Right cardiac atrium (tissue), 5 donors: ENCODE measurements around the gene HES4. TPM values are rescaled to one million over a fixed set of nuclear protein-coding genes. Genes with fewer than 3 reads are reported as not detected.

Source experiments
- ATAC-seq, 2 donors: fragments of 200-7000 bp; cut with Tn5 transposase; one replicate each; pipeline versions ENCODE4 v1.8.0 to v1.9.1; 2020; ENCODE audit warnings: moderate library complexity in 2 of 2, mild to moderate bottlenecking in 1 of 2
- DNase-seq, 3 donors: peaks; one replicate each; pipeline ENCODE4 v3.0.0-alpha.2; 2020
- H3K27ac ChIP-seq: one replicate; pipeline ENCODE4 v1.5.1; 2013; ENCODE audit warnings: mild to moderate bottlenecking, low read length, control low read depth, moderate library complexity
- H3K27me3 ChIP-seq: one replicate; pipeline ENCODE4 v1.6.1; 2013; ENCODE audit not compliant: control insufficient read depth, insufficient read depth
- H3K4me1 ChIP-seq: one replicate; pipeline ENCODE4 v1.6.1; 2013; ENCODE audit warnings: low read length; ENCODE audit not compliant: control insufficient read depth, insufficient read depth
- H3K4me3 ChIP-seq: one replicate; pipeline ENCODE4 v1.5.1; 2013; ENCODE audit warnings: low read length, control low read depth
- H3K9me3 ChIP-seq: one replicate; pipeline ENCODE4 v1.6.1; 2013; ENCODE audit warnings: low read length; ENCODE audit not compliant: control insufficient read depth
- WGBS: extraction: QIAGEN DNeasy Blood & Tissue Kit; methylation state at CpG from one replicate; pipeline ENCODE4 v1.1.7; 2013; 5-methylcytosine and 5-hydroxymethylcytosine counted together
- intact Hi-C, 4 donors: fragments of 100-400 bp; cut with DNase I; formaldehyde crosslinking; loops; one replicate each; pipeline versions ENCODE4 v1.11.0 to v1.14.0; 2022 to 2023
- polyA plus RNA-seq: library from polyadenylated mRNA; stranded (reverse); fragments of 200-250 nt; gene quantifications from one replicate; pipeline ENCODE4 v1.2.3, GENCODE V29; 2013
- total RNA-seq, 4 donors: library from RNA; stranded (reverse); fragmentation: NEBNext Ultra II Directional; extraction: Animal tissue kit (Norgen Biotek cat#: 25700); gene quantifications; one replicate each; pipeline ENCODE4 v1.2.1, GENCODE V29; 2021
- donor health status: healthy with polysubstance abuse.
- donor health status: DM: no; HTN: yes; CAD: no.
- donor health status: DM: no; HTN: no; CAD: no.
- donor health status: DM: no; HTN: yes; CAD: no; lungs with severe emphysema.
- donor health status: DM: yes; HTN: yes; CAD: no.

HES4 gene
- total and polyA plus RNA-seq, 5 donors: 25.7 to 62.5 (median 38.2) TPM

DNA sequence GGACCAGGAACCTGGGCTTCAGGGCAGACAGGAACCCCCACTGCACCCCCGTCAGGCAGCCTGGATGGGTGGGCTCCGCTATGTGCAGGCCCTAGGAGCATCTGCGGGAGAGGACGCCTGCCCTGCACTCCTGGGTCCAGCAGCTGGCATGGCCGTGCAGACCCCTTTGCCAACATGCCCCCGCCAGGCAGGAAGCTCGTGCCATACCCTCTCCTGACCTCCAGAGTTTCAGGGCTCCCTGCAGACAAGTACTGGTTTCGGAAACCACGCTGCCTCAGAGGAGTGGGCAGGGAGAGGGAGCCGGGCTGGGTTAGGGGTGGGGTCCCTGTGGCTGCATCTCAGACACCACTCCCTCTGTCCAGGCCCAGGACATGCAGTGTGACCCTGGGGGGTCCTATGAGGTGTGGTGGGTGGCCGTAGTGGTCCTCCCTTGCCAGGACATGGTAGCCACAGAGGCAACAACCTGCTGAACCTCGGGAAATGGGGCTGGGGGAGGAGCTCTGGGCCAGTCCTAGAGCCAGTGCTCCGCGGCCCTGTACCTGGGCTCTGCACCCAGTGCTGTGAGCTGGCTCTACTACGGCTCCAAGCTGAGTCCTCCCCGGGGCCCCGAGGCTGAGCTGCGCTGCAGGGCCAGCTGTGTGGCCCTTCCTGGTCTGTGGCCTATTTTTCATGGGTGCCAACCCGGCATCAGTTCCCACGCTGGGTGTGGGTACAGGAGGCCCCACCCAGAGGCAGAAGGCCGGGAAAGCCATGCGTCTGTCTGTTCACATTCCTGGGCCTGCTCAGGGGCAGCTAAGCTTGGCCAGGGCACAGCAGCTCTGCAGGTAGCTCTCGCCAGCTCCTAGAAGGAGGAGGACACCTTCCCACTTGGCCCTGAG is 32.2 kb downstream of the HES4 start:
- WGBS: 77% methylated on average over 23 of the region's 23 CpGs
- Histone ChIP-seq H3K27me3 (no peaks in the 10 kb centered on the region), H3K4me3 (no peak overlapping the region), H3K27ac (no peak overlapping the region), H3K9me3 (no peaks in the 10 kb centered on the region), H3K4me1 (no peaks in the 10 kb centered on the region)
- DNase-seq: peak in 2 of 3 donors; percentile 50 to 55
- intact Hi-C loops: no loop called here
- ATAC-seq: no peak

DNA sequence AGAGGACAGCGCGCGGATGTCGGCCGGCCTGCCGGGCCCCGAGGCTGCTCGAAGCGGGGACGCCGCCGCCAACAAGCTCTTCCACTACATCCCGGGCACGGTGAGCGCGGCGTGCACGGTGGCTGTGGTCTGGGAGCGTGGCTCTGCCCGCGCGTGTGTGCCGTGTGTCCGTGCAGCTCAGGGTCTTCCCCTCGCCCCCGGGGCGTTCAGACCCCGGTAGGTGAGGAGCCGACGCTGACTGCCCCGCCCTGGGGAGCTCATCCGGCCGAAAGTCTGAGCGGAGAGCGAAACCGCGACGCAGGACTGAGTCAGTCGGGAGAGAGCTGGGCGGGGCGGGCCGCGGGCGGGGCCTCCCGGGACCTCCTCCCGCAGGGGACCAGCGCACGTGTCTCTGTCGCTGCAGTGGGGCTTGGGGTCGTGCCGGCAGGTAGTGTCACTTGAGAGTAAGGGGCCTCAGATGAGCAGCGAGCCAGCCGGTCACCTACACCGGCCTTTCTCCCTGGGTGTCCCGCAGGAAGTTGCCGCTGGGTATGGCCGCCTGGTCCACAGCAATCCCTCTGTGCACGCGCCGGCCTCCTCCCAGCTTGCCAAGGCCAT is 33.1 kb downstream of the HES4 start:
- WGBS: under 1% methylated on average over 60 of the region's 60 CpGs
- DNase-seq (peak; percentile 72 to 89 (median 82)), ATAC-seq (peak; percentile 63 to 70)
- no peak overlapping the region for H3K27ac ChIP-seq
- H3K27me3 ChIP-seq: no peaks in the 10 kb centered on the region
- no peaks in the 10 kb centered on the region for H3K9me3 ChIP-seq
- H3K4me3 ChIP-seq: peak overlapping the region; percentile 49
- H3K4me1 ChIP-seq: no peaks in the 10 kb centered on the region
- intact Hi-C loops: no loop called here

DNA sequence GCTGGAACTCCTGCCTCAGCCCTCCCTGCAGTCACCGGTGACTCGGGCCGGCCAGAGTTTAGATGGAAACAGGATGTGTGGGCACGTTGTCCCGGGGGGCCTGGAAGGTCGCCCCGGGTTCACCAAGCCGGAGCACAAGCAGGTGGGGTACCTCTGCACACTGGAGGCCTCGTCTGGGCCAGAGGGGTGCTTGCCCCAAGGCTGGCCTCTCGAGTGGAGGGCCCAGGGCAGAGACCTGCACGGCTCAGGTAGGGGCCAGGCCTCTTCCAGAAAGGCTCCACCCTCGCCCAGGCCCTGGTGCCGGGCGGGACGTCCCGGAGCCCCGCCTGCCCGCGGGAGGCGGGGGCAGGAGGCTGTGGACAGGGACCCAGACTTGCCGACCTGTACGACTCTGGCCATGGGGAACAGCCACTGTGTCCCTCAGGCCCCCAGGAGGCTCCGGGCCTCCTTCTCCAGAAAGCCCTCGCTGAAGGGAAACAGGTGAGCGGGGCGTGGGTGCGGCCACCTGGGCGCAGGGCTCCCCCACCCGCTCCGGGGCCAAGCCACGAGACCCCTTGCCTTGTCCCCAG is 33.7 kb downstream of the HES4 start, which contains the start of gene PLEKHN1:
PLEKHN1 (plus strand) TSS at position 348 of the 569 bp plus-strand sequence; CDS start at position 398, 50 bp downstream.
- ATAC-seq (peak; percentile 19 to 27), DNase-seq (peak in 2 of 3 donors; percentile 45 to 69)
- intact Hi-C loops: no loop called here
- 13% methylated on average over 31 of the region's 31 CpGs for WGBS
- Histone ChIP-seq H3K27me3 (no peaks in the 10 kb centered on the region), H3K9me3 (no peaks in the 10 kb centered on the region), H3K4me3 (peak within 1 kb of the TSS; percentile 49), H3K27ac (no peak within 1 kb of the TSS), H3K4me1 (no peaks in the 10 kb centered on the region)

DNA sequence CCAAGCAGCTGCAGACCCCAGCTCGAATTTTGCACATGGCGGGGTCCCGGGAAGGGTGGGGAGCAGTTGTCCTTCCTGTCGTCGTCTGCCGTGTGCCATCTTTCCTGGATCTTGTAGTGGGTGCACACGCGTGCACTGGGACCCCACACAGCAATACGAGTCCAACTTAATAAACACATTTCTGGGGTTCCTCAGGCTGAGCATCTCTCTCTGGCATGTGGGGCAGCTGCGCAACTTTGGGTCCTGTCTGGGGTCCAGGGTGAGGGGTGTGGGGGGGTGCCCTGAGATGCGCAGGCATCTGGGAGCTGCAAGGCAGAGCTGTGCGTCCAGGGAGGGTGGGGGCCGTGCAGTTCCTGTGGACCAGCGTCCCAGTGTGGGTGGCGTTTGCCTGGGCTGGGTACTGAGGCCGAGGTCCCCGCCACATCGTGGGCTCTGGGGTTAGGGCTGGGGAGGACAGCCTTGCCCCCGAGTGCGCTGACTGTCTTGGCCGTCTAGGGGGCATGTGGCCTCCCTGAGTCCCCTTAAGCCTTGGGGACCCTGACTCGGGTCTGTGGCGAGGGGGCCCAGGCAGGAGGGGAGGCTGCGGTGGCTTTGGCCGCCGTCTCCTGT is 34.3 kb downstream of the HES4 start:
- intact Hi-C loops: no loop called here
- Histone ChIP-seq H3K4me1 (no peaks in the 10 kb centered on the region), H3K9me3 (no peaks in the 10 kb centered on the region), H3K4me3 (no peak overlapping the region), H3K27me3 (no peaks in the 10 kb centered on the region), H3K27ac (no peak overlapping the region)
- 82% methylated on average over 26 of the region's 26 CpGs for WGBS
- DNase-seq (peak; percentile 20 to 54 (median 37)), ATAC-seq (no peak)

DNA sequence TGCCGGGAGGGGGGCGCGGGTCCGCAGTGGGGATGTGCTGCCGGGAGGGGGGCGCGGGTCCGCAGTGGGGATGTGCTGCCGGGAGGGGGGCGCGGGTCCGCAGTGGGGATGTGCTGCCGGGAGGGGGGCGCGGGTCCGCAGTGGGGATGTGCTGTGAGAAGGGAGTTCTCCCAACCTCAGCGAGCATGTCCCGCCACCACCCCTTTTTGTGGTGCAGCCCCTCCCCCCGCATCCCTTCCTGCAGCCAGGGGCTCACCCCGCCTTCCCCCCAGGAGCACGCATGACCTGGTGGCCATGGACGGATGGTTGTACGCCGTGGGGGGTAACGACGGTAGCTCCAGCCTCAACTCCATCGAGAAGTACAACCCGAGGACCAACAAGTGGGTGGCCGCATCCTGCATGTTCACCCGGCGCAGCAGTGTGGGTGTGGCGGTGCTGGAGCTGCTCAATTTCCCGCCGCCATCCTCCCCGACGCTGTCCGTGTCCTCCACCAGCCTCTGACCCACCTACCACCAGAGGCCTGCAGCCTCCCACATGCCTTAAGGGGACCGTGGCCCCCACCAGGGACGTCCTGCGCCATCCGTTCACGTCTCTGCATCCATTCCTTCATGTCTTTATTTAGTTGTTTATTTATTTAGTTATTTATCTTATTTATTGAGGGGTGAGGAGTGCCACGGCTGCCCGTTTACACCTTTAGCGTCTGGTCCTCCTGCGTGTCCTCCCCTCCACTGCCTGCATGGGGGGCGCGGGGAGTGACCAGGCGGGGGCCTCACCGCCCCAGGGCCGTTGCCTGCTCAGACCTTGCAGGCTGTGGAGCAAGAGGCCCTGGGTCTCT is 35.0 kb downstream of the HES4 start:
- Histone ChIP-seq H3K27me3 (no peaks in the 10 kb centered on the region), H3K4me1 (no peaks in the 10 kb centered on the region), H3K27ac (no peak overlapping the region), H3K4me3 (no peak overlapping the region), H3K9me3 (no peaks in the 10 kb centered on the region)
- intact Hi-C loops: no loop called here
- DNase-seq (peak in 2 of 3 donors; percentile 37 to 38), ATAC-seq (no peak)
- WGBS: 92% methylated on average over 42 of the region's 51 CpGs

DNA sequence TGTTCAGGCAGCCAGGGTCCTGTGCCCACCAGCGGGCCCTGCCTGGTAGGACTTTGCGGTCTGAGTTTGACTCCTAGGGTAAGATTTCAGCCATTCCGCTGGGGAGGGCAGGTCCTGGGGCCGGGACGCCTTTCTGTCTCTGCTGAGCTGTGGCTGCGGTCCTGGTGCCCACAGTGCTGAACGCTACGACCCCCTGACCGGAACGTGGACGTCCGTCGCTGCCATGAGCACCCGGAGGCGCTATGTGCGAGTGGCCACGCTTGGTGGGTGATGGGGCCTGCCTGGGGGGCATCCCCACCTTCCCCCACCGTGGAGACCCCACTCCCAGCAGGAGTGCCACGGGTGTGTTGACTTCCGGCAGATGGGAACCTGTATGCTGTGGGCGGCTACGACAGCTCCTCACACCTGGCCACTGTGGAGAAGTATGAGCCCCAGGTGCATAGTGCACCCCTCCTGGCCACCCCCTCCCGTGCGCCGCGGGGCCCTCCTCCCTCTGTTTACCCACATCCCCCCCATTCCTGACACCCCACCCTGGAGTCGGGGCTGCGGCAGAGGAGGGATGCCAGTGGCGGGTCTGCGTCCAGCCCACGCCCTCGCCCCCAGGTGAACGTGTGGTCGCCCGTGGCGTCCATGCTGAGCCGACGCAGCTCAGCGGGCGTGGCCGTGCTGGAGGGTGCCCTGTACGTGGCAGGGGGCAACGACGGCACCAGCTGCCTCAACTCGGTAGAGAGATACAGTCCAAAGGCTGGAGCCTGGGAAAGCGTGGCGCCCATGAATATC is 36.0 kb downstream of the HES4 start:
- Histone ChIP-seq H3K4me1 (no peaks in the 10 kb centered on the region), H3K9me3 (no peaks in the 10 kb centered on the region), H3K4me3 (no peak overlapping the region), H3K27me3 (no peaks in the 10 kb centered on the region), H3K27ac (no peak overlapping the region)
- ATAC-seq: no peak
- 93% methylated on average over 47 of the region's 47 CpGs for WGBS
- intact Hi-C loops: no loop called here
- peak; percentile 18 to 65 (median 36) for DNase-seq

DNA sequence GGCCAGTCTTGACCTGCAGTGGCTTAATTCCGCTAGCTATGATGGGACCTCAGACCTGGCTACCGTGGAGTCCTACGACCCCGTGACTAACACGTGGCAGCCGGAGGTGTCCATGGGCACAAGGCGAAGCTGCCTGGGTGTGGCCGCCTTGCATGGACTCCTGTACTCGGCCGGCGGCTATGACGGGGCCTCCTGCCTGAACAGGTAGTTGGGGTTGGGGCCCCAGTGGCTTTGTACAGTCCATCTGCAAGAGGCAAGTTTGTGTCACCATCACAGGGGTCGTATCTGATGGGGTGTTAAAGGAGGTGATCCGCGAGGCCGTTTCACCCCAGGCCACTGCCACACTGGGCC is 36.6 kb downstream of the HES4 start:
- intact Hi-C loops: no loop called here
- DNase-seq: no peak
- WGBS: 93% methylated on average over 16 of the region's 16 CpGs

DNA sequence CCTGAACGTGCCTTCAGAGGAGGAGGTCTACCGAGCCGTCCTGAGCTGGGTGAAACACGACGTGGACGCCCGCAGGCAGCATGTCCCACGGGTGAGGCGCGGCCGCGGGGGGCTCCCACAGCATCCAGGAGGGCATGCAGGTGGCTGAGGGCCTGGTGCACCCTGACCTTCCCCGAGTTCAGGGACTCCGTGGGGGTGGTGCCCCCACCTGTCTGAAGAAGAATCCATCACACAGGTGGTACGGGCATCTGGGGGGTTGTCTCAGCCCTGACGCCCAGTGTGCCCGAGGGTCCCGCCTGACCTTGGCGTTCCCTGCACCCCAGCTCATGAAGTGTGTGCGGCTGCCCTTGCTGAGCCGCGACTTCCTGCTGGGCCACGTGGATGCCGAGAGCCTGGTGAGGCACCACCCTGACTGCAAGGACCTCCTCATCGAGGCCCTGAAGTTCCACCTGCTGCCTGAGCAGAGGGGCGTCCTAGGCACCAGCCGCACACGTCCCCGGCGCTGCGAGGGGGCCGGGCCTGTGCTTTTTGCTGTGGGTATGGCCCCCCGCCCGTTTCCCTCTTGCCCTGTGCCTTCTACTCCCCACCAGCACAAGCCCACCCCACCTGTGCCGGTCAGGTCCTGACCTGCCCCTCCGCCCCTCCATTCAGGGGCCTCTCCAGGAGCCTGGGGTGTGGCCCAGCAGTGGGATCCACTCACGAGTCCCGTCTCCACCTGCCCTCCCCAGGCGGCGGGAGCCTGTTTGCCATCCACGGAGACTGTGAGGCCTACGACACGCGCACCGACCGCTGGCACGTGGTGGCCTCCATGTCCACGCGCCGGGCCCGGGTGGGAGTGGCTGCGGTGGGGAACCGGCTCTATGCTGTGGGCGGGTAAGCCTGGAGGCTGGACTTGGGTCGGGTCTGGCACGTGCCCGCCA is 37.3 kb downstream of the HES4 start:
- Histone ChIP-seq H3K4me1 (no peaks in the 10 kb centered on the region), H3K9me3 (no peaks in the 10 kb centered on the region), H3K27me3 (no peaks in the 10 kb centered on the region), H3K4me3 (no peak overlapping the region), H3K27ac (no peak overlapping the region)
- no peak for DNase-seq
- intact Hi-C loops: no loop called here
- no peak for ATAC-seq
- 95% methylated on average over 57 of the region's 57 CpGs for WGBS

More for the DNA sequence above, 36.6 kb downstream of the HES4 start:
- Histone ChIP-seq H3K27me3 (no peaks in the 10 kb centered on the region), H3K4me3 (no peak overlapping the region), H3K4me1 (no peaks in the 10 kb centered on the region), H3K27ac (no peak overlapping the region), H3K9me3 (no peaks in the 10 kb centered on the region)
- no peak for ATAC-seq

DNA sequence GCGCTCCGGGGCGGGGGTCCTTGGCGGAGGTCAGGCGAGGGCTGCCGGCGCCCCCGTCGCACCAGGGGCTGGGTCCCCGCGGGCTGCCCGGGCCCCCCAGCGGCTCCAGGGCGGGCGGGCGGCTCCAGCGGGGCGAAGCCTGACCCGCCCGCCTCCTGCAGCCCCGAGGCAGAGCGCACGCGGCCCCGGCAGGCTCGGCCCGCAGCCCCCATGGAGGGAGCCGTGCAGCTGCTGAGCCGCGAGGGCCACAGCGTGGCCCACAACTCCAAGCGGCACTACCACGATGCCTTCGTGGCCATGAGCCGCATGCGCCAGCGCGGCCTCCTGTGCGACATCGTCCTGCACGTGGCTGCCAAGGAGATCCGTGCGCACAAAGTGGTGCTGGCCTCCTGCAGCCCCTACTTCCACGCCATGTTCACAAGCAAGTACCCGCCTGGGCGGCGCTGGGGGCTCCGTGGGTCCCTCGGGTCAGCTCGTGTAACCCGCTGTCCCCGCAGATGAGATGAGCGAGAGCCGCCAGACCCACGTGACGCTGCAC is 38.7 kb downstream of the HES4 start:
- H3K27ac ChIP-seq: no peak overlapping the region
- H3K9me3 ChIP-seq: no peaks in the 10 kb centered on the region
- peak overlapping the region; percentile 92 for H3K4me3 ChIP-seq
- no peak for ATAC-seq
- no peaks in the 10 kb centered on the region for H3K4me1 ChIP-seq
- 37% methylated on average over 56 of the region's 56 CpGs for WGBS
- DNase-seq: peak in 1 of 3 donors; percentile 63
- no peaks in the 10 kb centered on the region for H3K27me3 ChIP-seq
- intact Hi-C loops: no loop called here
